Pulmonary artery endothelial cell (primary cell): ENCODE measurements around the gene SDR39U1. TPM values are rescaled to one million over a fixed set of nuclear protein-coding genes. Genes with fewer than 3 reads are reported as not detected.

Experiments used
- DNase-seq: peaks from one replicate; pipeline ENCODE4 v3.0.0-alpha.2; 2011; ENCODE audit warnings: low read depth, low spot score
- total RNA-seq: library from RNA; depleted of rRNA; stranded (reverse); fragments of >200 nt; gene quantifications from 2 replicates; pipeline ENCODE4 v1.2.3, GENCODE V29; 2014

The SDR39U1 gene
- total RNA-seq, 1 donor from 2014 or later = 10.4 TPM

DNA sequence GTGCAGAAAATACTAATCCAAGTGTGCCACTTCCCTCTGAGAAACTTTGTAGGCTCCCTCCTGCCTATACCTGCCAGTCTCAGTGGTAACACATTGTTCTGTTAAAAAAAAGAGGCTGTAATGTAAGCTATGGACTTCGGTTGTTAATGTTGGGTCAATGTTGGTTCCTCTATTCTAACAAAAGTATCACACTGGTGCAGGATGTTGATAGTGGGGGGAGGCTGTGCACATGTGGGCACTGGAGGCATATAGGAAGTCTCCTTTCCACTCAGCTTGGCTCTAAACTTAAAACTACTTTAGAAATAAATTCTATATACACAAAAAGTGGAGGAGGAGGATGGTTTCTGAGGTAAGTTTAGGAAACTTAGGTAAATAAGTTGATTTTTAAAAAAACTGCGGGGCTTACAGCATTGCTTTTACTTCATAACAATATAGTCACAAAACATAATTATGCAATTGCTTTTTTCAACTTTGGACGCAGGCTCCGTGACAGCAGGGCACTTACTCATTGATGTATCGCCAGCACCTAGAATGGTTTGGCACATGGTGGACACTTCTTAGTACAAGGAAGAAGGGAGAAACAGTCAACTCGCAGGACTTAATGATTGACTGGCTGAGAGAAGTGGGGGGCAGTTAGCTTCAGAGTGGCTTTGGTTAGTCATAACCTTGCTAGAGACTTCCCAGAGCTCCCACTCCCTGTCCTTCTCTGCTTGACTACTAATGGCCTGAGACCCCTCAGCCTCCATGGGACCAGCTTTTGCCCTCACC is 51.7 kb downstream of the SDR39U1 start:
- DNase-seq = no peak

Other genes starting within 250 kb of the SDR39U1 start
- gene TM9SF1, start 247.3 kb downstream of the SDR39U1 start, total RNA-seq = 48.9 and 67.2 TPM in 2 replicates
- gene TSSK4, start 237.1 kb downstream of the SDR39U1 start, total RNA-seq = 0.20 TPM in 1 of 2 replicates, not detected in the other
- 27.7 and 36.5 TPM in 2 replicates for gene CHMP4A, start 229.3 kb downstream of the SDR39U1 start, total RNA-seq
- gene MDP1, start 226.7 kb downstream of the SDR39U1 start, total RNA-seq = 6.9 and 13.1 TPM in 2 replicates
- 219 and 229 TPM in 2 replicates for gene NEDD8, start 210.4 kb downstream of the SDR39U1 start, total RNA-seq
- 97.8 and 115 TPM in 2 replicates for gene GMPR2, start 209.8 kb downstream of the SDR39U1 start, total RNA-seq
- 49.1 and 55.5 TPM in 2 replicates for gene TINF2, start 200.2 kb downstream of the SDR39U1 start, total RNA-seq
- gene TGM1, start 179.6 kb downstream of the SDR39U1 start, total RNA-seq = 0.40 and 0.74 TPM in 2 replicates
- gene RABGGTA, start 171.2 kb downstream of the SDR39U1 start, total RNA-seq = 21.0 and 21.6 TPM in 2 replicates
- gene DHRS1, start 143.0 kb downstream of the SDR39U1 start, total RNA-seq = 6.4 and 12.7 TPM in 2 replicates
- gene NOP9, start 142.9 kb downstream of the SDR39U1 start, total RNA-seq = 31.3 and 41.3 TPM in 2 replicates
- 1.1 and 2.8 TPM in 2 replicates for gene CIDEB, start 134.8 kb downstream of the SDR39U1 start, total RNA-seq
- gene LTB4R2, start 132.6 kb downstream of the SDR39U1 start, total RNA-seq = 3.6 and 4.2 TPM in 2 replicates
- gene LTB4R, start 131.3 kb downstream of the SDR39U1 start, total RNA-seq = 1.9 and 2.6 TPM in 2 replicates
- gene ADCY4, start 107.7 kb downstream of the SDR39U1 start, total RNA-seq = 36.3 and 41.8 TPM in 2 replicates
- gene RIPK3, start 102.8 kb downstream of the SDR39U1 start, total RNA-seq = 3.7 and 3.9 TPM in 2 replicates
- gene NFATC4, start 74.6 kb downstream of the SDR39U1 start, total RNA-seq = 16.1 and 19.1 TPM in 2 replicates
- gene NYNRIN, start 43.8 kb downstream of the SDR39U1 start, total RNA-seq = 9.8 and 10.5 TPM in 2 replicates
- 0.86 and 1.8 TPM in 2 replicates for gene CBLN3, start 13.1 kb downstream of the SDR39U1 start, total RNA-seq
- gene KHNYN, start 12.8 kb downstream of the SDR39U1 start, total RNA-seq = 53.9 and 72.1 TPM in 2 replicates
- gene CMA1, start 65.5 kb upstream of the SDR39U1 start, total RNA-seq = not detected in 2 replicates
- not detected in 2 replicates for gene CTSG, start 133.5 kb upstream of the SDR39U1 start, total RNA-seq
- gene GZMH, start 166.9 kb upstream of the SDR39U1 start, total RNA-seq = not detected in 2 replicates
- not detected in 2 replicates for gene GZMB, start 191.4 kb upstream of the SDR39U1 start, total RNA-seq